Stimulated activated CD4-positive, alpha-beta T cell treated with anti-CD3 and anti-CD28 coated beads, Interleukin-15, amount 100 ng/mL, for 48 hours (primary cell): ENCODE data around the gene DUOX2.
"Not testable (repeated sequence)": the region's sequence is repeated elsewhere in the genome, so short reads cannot be mapped to it uniquely, and the experiment has no call there.

Source experiments
- DNase-seq, 2 donors: peaks; one replicate each; pipeline ENCODE4 v3.0.0-alpha.2; 2020; ENCODE audit warnings: low read depth in 2 of 2

The DUOX2 gene

GRCh38 chr15:45138814-45139765, 25.1 kb upstream of the DUOX2 start:
- DNase-seq = no peak

GRCh38 chr15:45137703-45138102, 23.7 kb upstream of the DUOX2 start:
- no peak for DNase-seq

GRCh38 chr15:45136378-45136764, 22.4 kb upstream of the DUOX2 start:
- DNase-seq = no peak

GRCh38 chr15:45135705-45136377, 21.9 kb upstream of the DUOX2 start:
- DNase-seq = not testable (repeated sequence)

- DNase-seq = no peak
Observed at GRCh38 chr15:45134682-45135604, 21.0 kb upstream of the DUOX2 start.

GRCh38 chr15:45134046-45134445, 20.1 kb upstream of the DUOX2 start:
- no peak for DNase-seq

GRCh38 chr15:45133561-45133920, 19.6 kb upstream of the DUOX2 start:
- DNase-seq = no peak

GRCh38 chr15:45132844-45133560, 19.0 kb upstream of the DUOX2 start:
- DNase-seq = no peak

- DNase-seq = no peak
Observed at GRCh38 chr15:45131510-45131909, 17.5 kb upstream of the DUOX2 start.

- DNase-seq = no peak
Observed at GRCh38 chr15:45130291-45131000, 16.5 kb upstream of the DUOX2 start.

GRCh38 chr15:45129651-45130129, 15.7 kb upstream of the DUOX2 start, which contains the start of the genes DUOX1 and DUOXA1:
Gene DUOX1, plus strand, starts transcription at chr15:45129994. Its CDS starts 1,973 bp downstream, at chr15:45131967.
Gene DUOXA1, minus strand, starts transcription at chr15:45129879. Its CDS starts 6,865 bp downstream, at chr15:45123014.
- peak in 1 of 2 donors; percentile 28 for DNase-seq

- DNase-seq = no peak
Observed at GRCh38 chr15:45128971-45129639, 15.1 kb upstream of the DUOX2 start.

GRCh38 chr15:45126535-45127158, 12.7 kb upstream of the DUOX2 start:
- DNase-seq = no peak

- DNase-seq = no peak
Observed at GRCh38 chr15:45123397-45123796, 9.4 kb upstream of the DUOX2 start.

- DNase-seq = no peak
Observed at GRCh38 chr15:45122719-45123118, 8.7 kb upstream of the DUOX2 start.

GRCh38 chr15:45121706-45122417, 7.9 kb upstream of the DUOX2 start:
- DNase-seq = no peak

GRCh38 chr15:45121020-45121419, 7.0 kb upstream of the DUOX2 start:
- no peak for DNase-seq
